Measurements from ENCODE around the gene SIK3.

Gene SIK3

GRCh38 chr11:116955548-116955947 is 142.7 kb downstream of the SIK3 start:
- TF ChIP-seq TAF1 (IDR thresholded peaks at IDR 0.05; ENCODE audit: borderline replicate concordance, insufficient read depth, low read length) (no peak), SIN3A (IDR thresholded peaks at IDR 0.05; ENCODE audit: borderline replicate concordance, insufficient read depth, low read length) (no peak), FOXP2 (optimal IDR thresholded peaks at IDR 0.05; ENCODE audit: borderline replicate concordance, extremely low read depth, extremely low read length, insufficient read depth) (no peak), POLR2AphosphoS5 (IDR thresholded peaks at IDR 0.05; ENCODE audit: low read depth, low read length) (no peak)

GRCh38 chr11:116953530-116954285 is 144.5 kb downstream of the SIK3 start:
- TF ChIP-seq SIN3A (IDR thresholded peaks at IDR 0.05; ENCODE audit: borderline replicate concordance, insufficient read depth, low read length) (no peak), TAF1 (IDR thresholded peaks at IDR 0.05; ENCODE audit: borderline replicate concordance, insufficient read depth, low read length) (no peak), POLR2AphosphoS5 (IDR thresholded peaks at IDR 0.05; ENCODE audit: low read depth, low read length) (no peak), REST (IDR thresholded peaks at IDR 0.05; ENCODE audit: insufficient read depth in 1 of 2, low read depth in 2 of 2, low read length in 2 of 2) (no peak), FOXP2 (optimal IDR thresholded peaks at IDR 0.05; ENCODE audit: borderline replicate concordance, extremely low read depth, extremely low read length, insufficient read depth) (no peak)

- TF ChIP-seq SIN3A (IDR thresholded peaks at IDR 0.05; ENCODE audit: borderline replicate concordance, insufficient read depth, low read length) = no peak
- no peak for TF ChIP-seq FOXP2 (optimal IDR thresholded peaks at IDR 0.05; ENCODE audit: borderline replicate concordance, extremely low read depth, extremely low read length, insufficient read depth)
- TF ChIP-seq POLR2AphosphoS5 (IDR thresholded peaks at IDR 0.05; ENCODE audit: low read depth, low read length) = no peak
- TF ChIP-seq REST (IDR thresholded peaks at IDR 0.05; ENCODE audit: insufficient read depth in 1 of 2, low read depth in 2 of 2, low read length in 2 of 2) = no peak
- no peak for TF ChIP-seq TAF1 (IDR thresholded peaks at IDR 0.05; ENCODE audit: borderline replicate concordance, insufficient read depth, low read length)
These were observed 146.5 kb downstream of the SIK3 start for GRCh38 chr11:116951762-116952161.

- TF ChIP-seq REST (IDR thresholded peaks at IDR 0.05; ENCODE audit: insufficient read depth in 1 of 2, low read depth in 2 of 2, low read length in 2 of 2) = no peak
- TF ChIP-seq SIN3A (IDR thresholded peaks at IDR 0.05; ENCODE audit: borderline replicate concordance, insufficient read depth, low read length) = no peak
These were observed 148.0 kb downstream of the SIK3 start for GRCh38 chr11:116950210-116950609.

- TF ChIP-seq FOXP2 (optimal IDR thresholded peaks at IDR 0.05; ENCODE audit: borderline replicate concordance, extremely low read depth, extremely low read length, insufficient read depth) = no peak
- no peak for TF ChIP-seq TAF1 (IDR thresholded peaks at IDR 0.05; ENCODE audit: borderline replicate concordance, insufficient read depth, low read length)
- TF ChIP-seq SIN3A (IDR thresholded peaks at IDR 0.05; ENCODE audit: borderline replicate concordance, insufficient read depth, low read length) = no peak
- no peak for TF ChIP-seq REST (IDR thresholded peaks at IDR 0.05; ENCODE audit: insufficient read depth in 1 of 2, low read depth in 2 of 2, low read length in 2 of 2)
- no peak for TF ChIP-seq POLR2AphosphoS5 (IDR thresholded peaks at IDR 0.05; ENCODE audit: low read depth, low read length)
These were observed 149.8 kb downstream of the SIK3 start for GRCh38 chr11:116948391-116948790.
